Upper lobe of left lung (tissue), 4 donors: ENCODE measurements around the gene MALRD1.

Experiments
- CTCF ChIP-seq, 6 experiments: fragments of 450-650 bp in 4 of 6; fragments of 200-600 bp in 2 of 6; sonication (generic) in 2 of 6; IDR thresholded peaks; one replicate each; pipeline ENCODE4 v1.5.1; 2016 to 2019; ENCODE audit warnings: antibody characterized with exemption in 6 of 6
- EP300 ChIP-seq, 4 donors: sonication (generic); formaldehyde crosslinking; IDR thresholded peaks; one replicate each; pipeline ENCODE4 v1.5.1; 2017; ENCODE audit warnings: antibody characterized with exemption in 4 of 4, control low read depth in 2 of 4
- POLR2A ChIP-seq, 4 donors: fragments of 450-650 bp; IDR thresholded peaks; one replicate each; pipeline ENCODE4 v1.5.1; 2016 to 2017; ENCODE audit warnings: antibody characterized with exemption in 4 of 4, mild to moderate bottlenecking in 2 of 4
- POLR2AphosphoS5 ChIP-seq, 2 donors: sonication (generic); formaldehyde crosslinking; IDR thresholded peaks; one replicate each; pipeline ENCODE4 v1.5.1; 2017; ENCODE audit warnings: antibody characterized with exemption in 2 of 2

GRCh38 chr10:19782430-19783089 is 734.0 kb downstream of the MALRD1 start:
- TF ChIP-seq POLR2AphosphoS5 (IDR thresholded peaks at IDR 0.05) (no peak), POLR2A (IDR thresholded peaks at IDR 0.05) (no peak), CTCF (IDR thresholded peaks at IDR 0.05) (no peak), EP300 (IDR thresholded peaks at IDR 0.05) (no peak)
